A673 (cell line): ENCODE measurements around the gene CDK3. TPM values are rescaled to one million over a fixed set of nuclear protein-coding genes. Genes with fewer than 3 reads are reported as not detected.

ENCODE experiments used
- BruUV-seq: library from RNA; stranded (reverse); fragments of 400-500 nt; replicated peaks from 2 replicates; lab custom pipeline; 2021; lab: Mats Ljungman, UMichigan
- CTCF ChIA-PET: fragments of 300-600 bp; sonication (Branson Sonifier 250); formaldehyde crosslinking; loops from one replicate; lab custom pipeline; 2022; ENCODE audit warnings: antibody characterized with exemption; lab: Charles Lee
- POLR2A ChIA-PET: fragments of 300-600 bp; sonication (Branson Sonifier 250); formaldehyde crosslinking; loops from one replicate; lab custom pipeline; 2022; ENCODE audit warnings: antibody characterized with exemption; ENCODE audit not compliant: low non-redundant PET; lab: Charles Lee
- DNase-seq: peaks from one replicate; pipeline ENCODE4 v3.0.0-alpha.2; 2015; ENCODE audit warnings: low spot score
- H3K27ac ChIP-seq: fragments of 200-600 bp; sonication (generic); 2 replicates; pipeline ENCODE4 v1.5.1; 2016; ENCODE audit warnings: mixed run types, low read depth, mild to moderate bottlenecking, mixed read lengths, antibody characterized with exemption, low read length; ENCODE audit not compliant: poor library complexity, severe bottlenecking
- H3K27me3 ChIP-seq: fragments of 200-600 bp; sonication (generic); replicated peaks from 2 replicates; pipeline ENCODE4 v1.6.1; 2017; ENCODE audit warnings: mixed run types, low read depth, mild to moderate bottlenecking, mixed read lengths, antibody characterized with exemption, low read length; ENCODE audit not compliant: insufficient read depth, poor library complexity
- H3K36me3 ChIP-seq: fragments of 200-600 bp; sonication (generic); 2 replicates; pipeline ENCODE4 v1.6.1; 2016; ENCODE audit warnings: mixed run types, mild to moderate bottlenecking, mixed read lengths, antibody characterized with exemption, low read length; ENCODE audit not compliant: insufficient read depth, poor library complexity, severe bottlenecking
- H3K4me1 ChIP-seq: fragments of 200-600 bp; sonication (generic); 2 replicates; pipeline ENCODE4 v1.6.1; 2017; ENCODE audit warnings: mixed run types, mild to moderate bottlenecking, mixed read lengths, antibody characterized with exemption, low read length; ENCODE audit not compliant: insufficient read depth, poor library complexity, severe bottlenecking
- H3K4me3 ChIP-seq: fragments of 200-600 bp; sonication (generic); 2 replicates; pipeline ENCODE4 v1.5.1; 2016; ENCODE audit warnings: low read depth, mixed run types, mild to moderate bottlenecking, mixed read lengths, low read length; ENCODE audit not compliant: poor library complexity, severe bottlenecking
- H3K9me3 ChIP-seq: fragments of 200-600 bp; sonication (generic); 2 replicates; pipeline ENCODE4 v1.6.1; 2016; ENCODE audit warnings: mixed run types, low read depth, mild to moderate bottlenecking, mixed read lengths, antibody characterized with exemption, low read length; ENCODE audit not compliant: poor library complexity, severe bottlenecking
- EZH2 ChIP-seq: fragments of 200-600 bp; sonication (generic); IDR thresholded peaks from 2 replicates; pipeline ENCODE4 v1.6.1; 2017; ENCODE audit warnings: borderline replicate concordance, low read depth, mild to moderate bottlenecking, mixed read lengths, antibody characterized with exemption, low read length; ENCODE audit not compliant: poor library complexity, severe bottlenecking
- intact Hi-C: fragments of 100-400 bp; cut with micrococcal nuclease; formaldehyde crosslinking; loops from one replicate; pipeline ENCODE4 v1.10.0; 2022; ENCODE audit not compliant: unreplicated experiment
- total RNA-seq: library from RNA; stranded (reverse); gene quantifications from 2 replicates; pipeline ENCODE4 v1.2.3, GENCODE V29; 2021
- TF ChIP-seq, protein P1 (sequence below): fragments of 300-800, 200-600 bp; sonication (generic); conservative IDR thresholded peaks from 2 replicates; pipeline ENCODE4 v1.5.1; 2017; ENCODE audit warnings: low read depth, mild to moderate bottlenecking, antibody characterized with exemption, low read length, moderate library complexity, mixed read lengths

Gene CDK3
- total RNA-seq, 1 experiment from 2014 or later: 10.0 TPM

DNA sequence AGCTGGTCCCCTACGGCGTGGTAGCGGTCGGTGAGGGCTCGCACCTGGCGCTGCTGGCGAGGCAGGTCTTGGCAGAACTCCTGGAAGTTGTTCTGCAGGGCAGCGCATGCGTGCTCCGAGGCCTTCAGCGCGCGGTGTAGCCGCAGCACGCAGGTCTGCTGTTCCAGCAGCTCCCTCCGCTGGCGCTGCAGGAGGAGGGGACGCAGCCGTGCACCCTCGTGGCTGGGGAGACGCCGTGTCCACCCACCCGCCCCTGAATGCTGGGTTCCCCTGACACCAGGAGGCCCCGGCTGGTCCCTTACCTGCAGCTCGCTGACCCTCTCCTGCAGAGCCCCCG is 14.2 kb downstream of the CDK3 start:
- no peaks in the 10 kb centered on the region for H3K27me3 ChIP-seq
- BruUV-seq: no TSS peak
- ChIA-PET POLR2A (no interaction called here), CTCF (interaction anchor here (0.5 to 2.6 kb wide), 6 partner anchors 16 to 265 kb away, joined by 3 to 21 read pairs (median 5); no protein-coding TSS in a partner anchor)
- H3K36me3 ChIP-seq: no peaks in the 10 kb centered on the region
- H3K9me3 ChIP-seq: no peaks in the 10 kb centered on the region
- intact Hi-C loops: loop anchor here (1.0 to 10.0 kb wide), 3 partner anchors 60 to 264 kb away; partner anchors contain the start of genes GALR2, SRP68 and ZACN
- DNase-seq: peak; percentile 59
- peak overlapping the region; percentile 13 for H3K4me3 ChIP-seq
- no peak for TF ChIP-seq EZH2
- TF ChIP-seq, protein P1, sequence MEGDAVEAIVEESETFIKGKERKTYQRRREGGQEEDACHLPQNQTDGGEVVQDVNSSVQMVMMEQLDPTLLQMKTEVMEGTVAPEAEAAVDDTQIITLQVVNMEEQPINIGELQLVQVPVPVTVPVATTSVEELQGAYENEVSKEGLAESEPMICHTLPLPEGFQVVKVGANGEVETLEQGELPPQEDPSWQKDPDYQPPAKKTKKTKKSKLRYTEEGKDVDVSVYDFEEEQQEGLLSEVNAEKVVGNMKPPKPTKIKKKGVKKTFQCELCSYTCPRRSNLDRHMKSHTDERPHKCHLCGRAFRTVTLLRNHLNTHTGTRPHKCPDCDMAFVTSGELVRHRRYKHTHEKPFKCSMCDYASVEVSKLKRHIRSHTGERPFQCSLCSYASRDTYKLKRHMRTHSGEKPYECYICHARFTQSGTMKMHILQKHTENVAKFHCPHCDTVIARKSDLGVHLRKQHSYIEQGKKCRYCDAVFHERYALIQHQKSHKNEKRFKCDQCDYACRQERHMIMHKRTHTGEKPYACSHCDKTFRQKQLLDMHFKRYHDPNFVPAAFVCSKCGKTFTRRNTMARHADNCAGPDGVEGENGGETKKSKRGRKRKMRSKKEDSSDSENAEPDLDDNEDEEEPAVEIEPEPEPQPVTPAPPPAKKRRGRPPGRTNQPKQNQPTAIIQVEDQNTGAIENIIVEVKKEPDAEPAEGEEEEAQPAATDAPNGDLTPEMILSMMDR: peak; percentile 18; the same call in 1 of the 2 replicates
- H3K4me1 ChIP-seq: peaks cover 4% of the 10 kb centered on the region
- H3K27ac ChIP-seq: no peak overlapping the region

DNA sequence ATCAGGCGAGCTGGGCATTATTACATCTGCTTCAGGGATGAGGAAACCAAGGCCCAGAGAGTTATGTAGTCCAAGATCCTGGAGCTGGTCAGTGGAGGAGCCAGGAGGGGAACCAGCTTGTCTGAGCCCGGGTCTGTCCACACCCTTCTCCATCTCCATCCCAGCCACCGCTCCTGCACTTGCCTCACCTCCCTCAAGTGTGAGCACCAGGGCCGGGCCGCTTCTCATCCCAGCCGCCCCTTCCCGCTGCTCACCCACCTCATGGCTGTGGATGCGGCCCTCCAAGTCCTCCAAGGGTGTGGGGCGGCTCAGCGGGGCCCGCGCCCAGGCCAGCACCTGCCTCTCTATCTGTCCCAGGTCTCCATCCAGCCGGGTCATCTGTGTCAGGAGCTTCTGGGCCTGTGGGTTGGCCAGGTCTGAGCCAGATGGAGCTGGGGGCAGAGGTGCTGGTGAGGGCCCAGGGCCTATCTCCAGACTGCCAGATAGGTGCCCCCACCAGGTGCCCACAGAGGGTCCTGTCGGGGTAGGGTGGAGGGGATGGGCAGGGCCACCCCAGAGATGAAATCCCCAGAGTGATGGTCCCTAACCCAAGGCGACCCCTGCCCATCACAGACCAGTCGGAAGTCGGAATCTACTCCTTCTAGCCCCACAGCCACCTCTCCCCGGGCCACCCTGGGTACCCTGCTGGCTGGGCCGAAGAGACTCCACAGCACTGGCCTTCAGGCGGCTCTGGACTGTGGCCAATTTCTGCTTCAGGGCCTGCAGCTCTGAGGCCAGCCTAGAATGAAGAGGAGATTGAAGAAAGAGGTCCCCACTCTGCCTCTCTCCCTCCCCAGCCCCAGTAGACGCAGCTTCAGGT is 17.1 kb downstream of the CDK3 start:
- H3K4me1 ChIP-seq: peaks cover 4% of the 10 kb centered on the region
- BruUV-seq: no TSS peak
- CTCF ChIA-PET: no interaction called here
- no peak for DNase-seq
- no peaks in the 10 kb centered on the region for H3K36me3 ChIP-seq
- H3K27me3 ChIP-seq: peaks cover 4% of the 10 kb centered on the region
- no peak overlapping the region for H3K4me3 ChIP-seq
- TF ChIP-seq EZH2: no peak
- TF ChIP-seq, protein P1: no peak
- no peak overlapping the region for H3K27ac ChIP-seq
- H3K9me3 ChIP-seq: no peaks in the 10 kb centered on the region
- intact Hi-C loops: loop anchor here (5.0 to 10.0 kb wide), 2 partner anchors 57 to 165 kb away; partner anchors contain the start of genes GALR2, SRP68 and ZACN
- POLR2A ChIA-PET: no interaction called here

DNA sequence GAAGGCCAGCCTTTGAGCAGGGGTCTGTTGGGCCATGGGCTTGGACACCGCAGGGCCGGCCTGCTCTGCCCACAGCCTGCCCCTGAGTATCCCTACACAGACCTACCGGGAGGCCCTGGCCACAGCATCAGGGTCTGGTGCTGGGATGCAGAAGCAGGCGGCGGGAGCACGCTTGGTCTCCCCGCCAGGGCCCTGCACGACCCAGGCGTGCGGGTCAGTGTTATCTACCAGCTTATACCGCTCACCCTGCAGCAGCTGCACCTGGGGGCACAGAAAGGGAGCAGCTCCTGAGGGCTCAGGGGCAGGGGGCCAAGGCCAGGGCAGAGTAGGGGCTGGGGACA is 17.7 kb downstream of the CDK3 start:
- no peak for DNase-seq
- TF ChIP-seq, protein P1: no peak
- TF ChIP-seq EZH2: no peak
- no peaks in the 10 kb centered on the region for H3K9me3 ChIP-seq
- no TSS peak for BruUV-seq
- intact Hi-C loops: loop anchor here (5.0 to 10.0 kb wide), 2 partner anchors 56 to 164 kb away; partner anchors contain the start of genes GALR2, SRP68 and ZACN
- no peak overlapping the region for H3K27ac ChIP-seq
- no peaks in the 10 kb centered on the region for H3K36me3 ChIP-seq
- CTCF ChIA-PET: interaction anchor here (0.6 kb wide), 1 partner anchor 57 kb away, joined by 3 read pairs; no protein-coding TSS in a partner anchor
- peaks cover 4% of the 10 kb centered on the region for H3K4me1 ChIP-seq
- H3K4me3 ChIP-seq: no peak overlapping the region
- peaks cover 4% of the 10 kb centered on the region for H3K27me3 ChIP-seq
- POLR2A ChIA-PET: no interaction called here
